ENCODE results near the gene PPP1R1A.

- TF ChIP-seq TAF1 (IDR thresholded peaks at IDR 0.05; ENCODE audit: borderline replicate concordance, low read depth, low read length) (no peak), POLR2A (IDR thresholded peaks at IDR 0.05; ENCODE audit: low read depth, low read length) (no peak)
These were observed 14.2 kb upstream of the PPP1R1A start for GRCh38 chr12:54602661-54603060.
